GM18868 (cell line): ENCODE data around the gene NR2F1.

Source experiments
- ATAC-seq: cut with Tn5 transposase; IDR thresholded peaks from one replicate; pipeline ENCODE4 v1.9.1; 2021; ENCODE audit warnings: mild to moderate bottlenecking, moderate library complexity; ENCODE audit not compliant: unreplicated experiment

Gene NR2F1

DNA sequence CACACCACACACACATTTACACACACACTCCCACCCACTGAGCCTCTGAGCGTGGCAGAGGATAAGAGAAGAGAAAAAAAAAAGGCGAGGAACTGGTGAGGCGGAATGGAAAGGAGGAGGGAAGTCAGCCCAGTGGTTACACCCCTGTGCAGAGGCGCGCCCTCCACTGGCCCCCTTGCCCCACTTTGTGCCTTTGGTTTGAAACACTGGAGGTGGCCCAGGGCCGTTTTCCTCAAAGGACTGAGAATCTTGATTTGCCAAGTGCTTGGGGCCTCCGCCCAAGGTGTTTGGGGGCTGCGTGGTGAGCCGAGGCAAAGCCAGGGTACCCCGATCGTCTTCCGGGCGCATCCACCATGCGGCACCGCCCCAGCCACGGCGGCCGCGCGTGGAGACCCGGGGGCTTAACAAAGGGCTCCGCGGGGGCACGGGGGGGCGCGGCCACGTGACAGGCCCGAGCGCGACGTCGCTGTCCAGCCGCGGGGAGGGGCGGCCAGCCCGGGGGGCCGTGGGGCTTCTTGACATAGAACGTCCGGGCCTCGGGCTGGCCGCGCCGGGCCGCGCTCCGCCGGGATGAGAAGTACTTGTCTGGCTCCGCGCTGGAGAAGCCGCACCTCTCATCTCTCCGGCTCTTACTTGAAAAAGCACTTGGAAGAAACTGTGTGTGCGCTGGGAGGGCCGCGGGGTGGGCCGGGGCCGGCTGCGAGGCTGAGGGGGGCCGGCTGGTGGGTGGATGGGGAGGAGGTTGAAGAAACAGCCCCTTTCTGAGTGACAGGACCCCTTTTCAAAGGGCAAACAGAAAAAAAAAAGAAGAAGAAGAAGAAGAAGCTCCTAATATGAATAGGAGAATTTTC, 21.0 kb downstream of the NR2F1 start:
- no peak for ATAC-seq

DNA sequence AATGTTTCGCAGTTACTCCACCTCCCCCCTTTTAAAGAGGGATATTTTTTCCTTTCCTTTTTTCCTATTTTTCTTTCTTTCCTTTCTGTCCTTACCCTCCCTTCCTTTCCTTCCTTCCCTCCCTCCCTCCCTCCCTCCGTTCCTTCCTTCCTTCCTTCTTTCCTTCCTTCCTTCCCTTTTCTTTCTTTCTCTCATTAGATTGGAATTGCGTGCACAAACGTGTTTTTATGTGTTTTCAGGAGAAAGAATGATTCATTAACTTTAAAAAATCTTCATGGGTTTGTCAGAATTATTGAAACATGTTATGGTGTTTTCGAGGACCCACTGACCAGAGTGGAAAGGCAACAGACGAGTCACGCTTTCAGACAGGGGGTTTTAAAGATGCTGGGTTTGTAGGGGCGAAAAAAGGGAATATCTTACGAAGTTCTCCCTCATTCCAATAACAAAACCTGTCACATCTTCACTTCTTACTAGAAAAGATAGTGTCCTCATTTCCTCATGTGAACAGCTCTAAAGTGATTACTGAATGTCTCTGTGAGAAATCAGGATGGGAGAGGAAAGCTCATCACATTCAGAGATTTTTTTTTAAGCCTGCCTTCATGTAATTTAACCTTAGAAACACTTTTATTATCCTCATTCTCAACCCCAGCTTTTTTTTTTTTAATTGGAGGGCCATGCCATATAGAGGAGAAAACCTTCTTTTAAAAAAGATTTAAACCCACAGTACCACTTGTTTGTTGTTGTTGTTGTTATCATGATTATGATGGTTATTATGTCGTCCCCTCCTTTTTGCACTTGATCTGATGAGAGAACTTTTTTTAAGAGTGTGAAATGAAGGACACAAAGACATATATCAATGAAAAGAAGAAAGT, 21.9 kb downstream of the NR2F1 start:
- ATAC-seq: no peak

DNA sequence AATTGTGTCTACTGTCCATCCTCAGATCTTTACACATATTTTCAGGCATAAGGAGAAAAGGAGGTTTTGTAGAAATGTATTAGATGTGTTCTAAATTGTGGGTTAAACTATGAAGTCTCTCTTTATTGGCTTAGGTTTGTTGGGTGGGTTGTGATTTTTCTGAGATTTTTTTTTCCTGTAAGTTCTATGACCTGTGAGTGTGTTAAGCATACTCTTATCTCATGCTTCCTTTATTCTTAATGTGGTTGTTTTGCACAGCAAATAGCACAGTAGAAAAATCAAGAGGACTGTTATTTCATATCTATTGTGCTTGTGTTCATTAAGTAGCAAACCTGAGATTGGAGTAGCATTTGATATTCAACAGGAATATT, 23.3 kb downstream of the NR2F1 start:
- ATAC-seq: no peak

DNA sequence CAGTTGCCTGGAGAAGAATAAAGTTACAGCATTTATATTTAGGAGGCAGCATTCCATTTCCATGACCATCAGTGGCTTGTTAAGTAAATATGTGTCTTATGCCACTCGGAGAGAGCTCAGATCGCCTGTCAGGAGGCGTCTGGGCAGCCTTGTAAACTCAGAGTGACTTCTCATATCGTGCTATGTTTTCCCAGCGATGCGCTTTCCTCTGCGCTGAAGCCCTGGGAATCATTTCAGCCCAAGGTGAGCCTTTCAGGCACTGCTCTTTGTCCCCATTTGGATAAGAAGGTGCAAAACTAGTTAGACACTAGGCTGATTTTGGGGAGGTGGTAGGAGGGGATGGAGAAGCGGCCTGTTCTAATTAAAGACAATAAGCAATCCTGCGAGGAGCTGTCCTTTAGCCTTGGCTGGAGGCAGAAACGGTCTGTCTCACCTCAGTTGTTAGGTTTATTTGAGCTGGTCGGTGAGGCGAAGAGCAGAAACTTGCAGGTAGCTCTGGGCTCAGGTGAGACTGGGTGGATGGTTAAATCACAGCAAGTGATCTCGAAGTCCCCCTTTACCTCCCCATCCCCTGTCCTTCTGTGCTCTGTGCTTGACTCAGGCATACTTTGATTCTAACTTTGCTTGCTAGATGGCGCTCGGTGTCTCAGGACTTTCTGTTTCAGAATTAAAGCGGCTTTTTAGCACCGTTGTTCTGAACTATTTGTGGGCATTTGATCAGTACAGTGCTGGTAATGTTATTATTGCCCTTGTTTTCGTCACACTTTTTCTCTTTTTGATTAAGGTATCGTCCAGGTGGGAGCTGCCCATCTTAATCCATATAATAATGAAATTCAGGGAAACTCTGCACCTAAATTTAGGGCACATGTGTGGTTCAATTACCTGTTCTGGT, 24.6 kb downstream of the NR2F1 start:
- ATAC-seq: peak; percentile 80

DNA sequence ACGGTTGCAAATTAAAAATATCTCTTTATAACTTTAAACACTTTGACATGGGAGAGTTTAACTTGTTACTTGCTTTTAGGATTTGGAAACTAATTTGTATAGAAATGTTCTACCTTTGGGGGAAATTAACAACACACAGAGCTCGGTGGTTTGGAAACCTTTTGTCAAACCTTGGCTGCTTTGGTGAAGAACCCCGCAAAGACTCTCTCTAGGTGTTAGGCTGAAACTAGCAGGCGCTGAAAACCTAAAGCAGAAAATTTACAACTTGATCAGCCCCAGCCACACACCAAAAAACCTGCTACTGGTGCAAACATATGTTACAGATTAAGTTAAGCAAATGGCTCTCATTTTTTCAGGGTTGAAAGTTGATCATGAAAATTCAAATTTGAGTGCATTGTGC, 25.8 kb downstream of the NR2F1 start:
- no peak for ATAC-seq

DNA sequence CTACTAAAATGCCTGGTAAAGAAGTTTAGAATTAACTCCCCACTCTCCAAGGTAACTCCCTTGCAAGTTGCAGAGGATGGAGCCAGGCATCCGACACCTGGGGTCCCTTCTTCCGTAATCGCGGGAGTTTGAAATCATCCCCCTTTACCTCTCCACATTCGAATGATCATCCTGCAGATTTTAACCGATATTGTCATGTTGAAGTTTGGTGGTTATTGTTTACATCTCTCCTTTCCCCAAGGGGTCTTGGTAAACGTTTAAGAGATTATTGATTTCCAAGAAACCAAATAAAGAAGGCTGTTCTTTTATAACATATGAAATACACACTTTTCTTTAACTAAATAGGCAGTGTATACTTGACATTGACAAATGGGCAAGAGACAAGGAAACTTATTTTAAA, 26.7 kb downstream of the NR2F1 start:
- ATAC-seq: no peak

DNA sequence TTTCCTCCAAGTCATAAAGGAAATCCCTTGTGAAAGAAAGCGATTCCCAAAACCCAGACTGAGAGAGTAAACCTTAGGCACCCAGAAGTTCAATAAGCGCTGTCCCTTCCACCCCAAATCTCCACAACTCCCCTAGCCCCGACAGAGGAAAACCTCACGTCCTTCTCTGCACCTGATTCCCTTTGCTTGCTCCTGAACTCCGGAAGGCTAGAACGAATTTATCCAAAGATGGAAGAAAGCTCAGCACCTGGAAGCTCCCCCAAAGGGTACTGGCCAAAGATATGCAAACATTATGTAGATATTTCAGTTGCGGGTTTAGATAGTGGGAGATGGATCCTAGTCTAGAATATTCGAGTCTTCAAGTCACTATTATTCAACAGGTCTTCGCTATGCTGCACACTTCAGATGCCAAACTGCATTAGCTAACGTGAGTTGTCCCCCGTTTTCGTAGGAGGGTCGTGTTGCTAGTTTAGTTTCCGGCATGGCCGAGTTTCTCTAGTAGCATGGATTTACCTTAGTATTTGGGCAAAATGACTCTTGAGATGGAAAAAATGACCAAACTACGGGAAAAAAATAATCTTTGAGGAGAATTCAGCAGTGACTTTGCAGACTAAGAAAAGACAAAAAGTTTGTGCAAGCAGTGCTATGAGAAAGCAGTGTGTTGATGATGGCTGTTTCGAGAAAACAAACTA, 27.7 kb downstream of the NR2F1 start:
- no peak for ATAC-seq

DNA sequence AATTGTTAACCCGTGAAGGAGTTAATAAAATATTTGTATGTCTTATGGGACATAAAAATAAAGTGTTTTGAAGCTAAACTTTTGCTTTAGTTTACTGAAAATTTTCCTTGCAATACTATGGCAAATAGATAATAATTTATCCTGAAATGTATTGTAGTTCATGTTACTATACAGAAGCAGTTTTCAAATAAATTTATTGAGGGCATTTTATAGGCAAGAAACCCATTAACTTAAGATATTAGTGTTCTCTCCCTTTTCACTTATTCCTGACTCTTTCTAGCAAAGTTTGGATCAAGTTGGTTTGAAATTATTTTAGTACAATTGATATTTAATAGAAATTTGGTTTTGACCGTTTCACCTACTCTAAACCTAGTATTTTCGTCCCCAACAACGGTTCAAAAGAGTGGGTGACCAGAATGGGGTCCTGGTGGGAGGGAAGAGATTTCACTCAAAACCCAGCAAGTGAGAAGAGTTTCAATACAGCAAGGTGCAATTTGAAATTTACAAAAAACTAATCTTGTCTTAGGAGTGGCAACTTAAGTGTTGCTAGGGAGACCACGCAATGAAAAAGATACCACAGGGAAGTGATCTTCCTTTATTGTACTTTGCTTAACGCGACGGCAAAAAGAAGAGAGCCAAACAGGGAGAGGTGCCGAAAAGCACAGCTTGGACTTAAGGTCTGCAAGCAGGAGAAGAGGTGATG, 28.4 kb downstream of the NR2F1 start:
- no peak for ATAC-seq

DNA sequence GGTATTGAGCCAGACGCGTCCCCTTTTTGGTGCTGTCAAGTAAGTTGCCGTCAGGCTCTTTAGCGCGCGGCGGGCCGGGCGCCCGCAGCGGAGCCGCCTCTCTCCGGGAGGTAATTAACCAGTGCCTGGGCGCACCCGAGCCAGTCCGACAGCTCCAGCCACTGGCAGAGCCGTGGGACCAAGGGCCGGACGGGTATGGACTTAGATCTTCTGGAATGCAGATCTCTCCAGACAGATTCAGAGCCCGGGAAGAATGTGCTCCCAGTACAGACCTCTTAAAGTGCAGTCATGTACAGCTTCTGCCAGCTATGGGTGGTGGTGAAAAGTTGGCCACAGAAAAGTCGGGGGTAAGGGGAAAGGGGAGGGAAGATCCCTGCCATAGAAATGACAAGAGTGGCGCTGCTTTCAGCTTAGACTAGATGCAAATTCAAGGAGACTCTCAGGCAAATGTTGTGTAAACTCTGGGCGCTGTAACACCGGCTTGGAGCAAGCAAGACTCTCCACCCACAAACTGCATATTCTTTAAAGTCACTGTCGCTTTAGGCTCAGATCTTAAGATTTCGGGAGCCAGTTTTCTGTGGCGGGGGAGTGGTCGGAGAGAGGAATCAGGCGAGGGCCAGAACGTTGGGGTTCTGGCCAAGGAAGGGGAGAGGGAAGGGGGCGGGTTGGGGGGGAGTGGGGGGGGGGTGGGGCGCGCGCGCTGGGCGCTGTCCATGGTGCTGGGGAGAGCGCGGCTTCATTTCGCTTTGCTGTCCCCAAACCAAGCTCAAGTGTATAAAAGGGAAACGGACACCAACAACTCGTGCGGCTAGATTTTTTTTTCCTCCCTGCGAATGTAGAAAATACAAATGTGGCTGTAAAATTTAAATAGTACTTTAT, 29.2 kb downstream of the NR2F1 start:
- no peak for ATAC-seq

DNA sequence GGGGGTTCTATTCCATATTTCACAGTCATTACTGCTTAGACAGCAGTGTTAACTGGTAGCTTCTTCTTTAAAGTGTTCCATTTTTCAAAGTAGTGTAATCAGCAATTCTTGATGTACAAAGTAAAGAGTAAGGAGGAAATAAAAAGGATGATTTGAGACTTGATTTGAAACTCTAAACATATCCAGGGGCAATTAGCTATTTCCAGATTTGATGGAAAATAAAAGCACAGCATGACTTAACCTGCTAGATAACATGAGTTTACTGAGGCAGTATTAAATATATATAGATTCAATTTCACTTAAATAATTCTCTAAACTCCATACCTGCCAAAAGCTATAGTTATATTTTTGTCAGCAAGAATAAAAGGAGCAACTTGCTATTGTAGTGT, 29.8 kb downstream of the NR2F1 start:
- ATAC-seq: no peak

DNA sequence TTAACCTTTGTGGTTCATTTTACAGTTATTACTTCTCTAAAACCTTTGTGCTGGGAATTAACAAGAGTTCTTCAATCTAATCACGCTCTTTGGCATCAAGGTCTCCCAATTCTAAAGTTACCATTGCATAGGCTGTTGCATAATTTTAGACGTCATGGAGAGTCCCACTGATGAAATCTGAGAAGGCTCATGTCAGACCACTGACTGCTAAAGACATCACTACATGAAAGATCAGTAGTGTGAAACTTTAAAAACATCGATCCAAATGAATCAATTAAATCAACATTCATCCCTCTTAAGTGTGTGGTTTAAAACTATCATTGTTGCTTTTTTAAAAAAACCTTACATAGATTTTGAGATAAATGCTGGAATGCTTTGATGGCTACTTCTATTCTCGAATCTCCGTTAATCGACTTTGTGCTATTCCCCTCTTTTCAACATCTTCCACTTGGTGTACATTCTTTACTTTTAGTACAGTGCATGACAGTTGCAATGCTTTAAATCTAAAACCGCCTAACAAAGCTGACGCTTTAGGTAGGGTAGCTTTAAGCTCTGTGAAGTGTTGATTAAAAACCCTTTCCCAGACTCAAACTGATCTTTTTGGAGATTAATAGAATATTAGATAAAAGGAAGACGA, 33.6 kb downstream of the NR2F1 start:
- ATAC-seq: no peak

DNA sequence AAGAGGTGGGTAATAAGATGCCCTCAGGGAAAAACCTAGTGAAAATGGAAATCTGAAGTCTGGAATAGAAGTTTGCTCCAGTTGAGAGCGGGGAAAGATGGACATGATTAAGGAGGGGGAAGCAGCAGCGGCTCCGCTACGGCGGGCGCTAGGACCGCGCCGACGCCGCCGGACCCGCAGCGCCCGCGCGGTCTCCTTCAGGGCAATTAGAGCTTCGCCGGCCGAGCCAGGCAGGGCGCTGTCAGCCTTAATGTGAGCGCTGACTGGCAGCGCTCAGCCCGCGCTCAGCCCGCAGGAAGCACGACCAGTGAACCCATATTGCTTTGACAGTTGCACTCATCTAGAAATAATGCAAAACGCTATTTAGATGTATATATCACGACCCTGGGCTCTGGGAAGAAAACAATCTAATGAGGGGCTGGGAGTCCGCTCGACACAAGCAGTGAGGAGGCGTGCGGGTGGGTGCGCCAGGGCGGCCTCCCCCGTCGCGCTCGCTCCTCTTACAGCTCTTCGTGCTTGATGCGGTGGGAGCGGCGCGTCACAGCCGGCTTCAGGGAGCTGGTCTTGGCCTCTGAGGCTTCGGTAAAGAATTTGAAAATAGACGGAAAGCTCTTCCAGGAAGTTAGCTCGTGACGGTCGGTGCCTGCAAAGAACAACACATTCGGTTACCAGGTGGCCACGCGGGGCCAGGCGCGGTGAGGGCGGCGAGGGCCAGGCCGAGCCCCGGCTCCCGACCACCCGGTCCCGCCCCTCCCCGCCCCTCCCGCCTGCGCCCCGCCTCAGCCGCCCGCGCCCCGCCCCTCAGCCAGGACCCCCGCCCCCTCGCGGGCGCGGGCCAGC, 37.7 kb downstream of the NR2F1 start:
- peak; percentile 91 for ATAC-seq

DNA sequence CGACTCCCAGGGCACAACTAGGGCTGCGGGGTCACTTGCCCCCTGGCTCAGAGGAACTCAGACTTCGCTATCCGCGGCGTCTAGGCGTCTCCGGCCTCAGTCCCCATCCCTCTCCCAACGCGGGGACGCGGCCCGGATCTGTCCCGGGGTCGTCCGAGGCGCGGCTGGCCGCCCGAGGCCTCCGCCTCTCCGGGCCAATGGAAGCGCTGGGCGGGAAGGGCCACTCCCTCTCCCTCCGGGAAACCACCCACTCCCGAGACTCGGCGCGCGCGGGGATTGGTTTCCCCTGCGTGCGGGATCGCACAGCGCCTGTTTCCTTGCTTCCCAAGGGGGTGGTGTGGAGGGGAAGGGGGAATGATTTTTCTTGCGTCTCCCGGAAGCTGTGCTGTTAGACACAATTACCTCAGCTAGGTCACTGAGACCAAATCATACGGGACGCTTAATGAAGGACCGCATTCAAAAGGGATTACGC, 38.3 kb downstream of the NR2F1 start:
- peak; percentile 19 for ATAC-seq

DNA sequence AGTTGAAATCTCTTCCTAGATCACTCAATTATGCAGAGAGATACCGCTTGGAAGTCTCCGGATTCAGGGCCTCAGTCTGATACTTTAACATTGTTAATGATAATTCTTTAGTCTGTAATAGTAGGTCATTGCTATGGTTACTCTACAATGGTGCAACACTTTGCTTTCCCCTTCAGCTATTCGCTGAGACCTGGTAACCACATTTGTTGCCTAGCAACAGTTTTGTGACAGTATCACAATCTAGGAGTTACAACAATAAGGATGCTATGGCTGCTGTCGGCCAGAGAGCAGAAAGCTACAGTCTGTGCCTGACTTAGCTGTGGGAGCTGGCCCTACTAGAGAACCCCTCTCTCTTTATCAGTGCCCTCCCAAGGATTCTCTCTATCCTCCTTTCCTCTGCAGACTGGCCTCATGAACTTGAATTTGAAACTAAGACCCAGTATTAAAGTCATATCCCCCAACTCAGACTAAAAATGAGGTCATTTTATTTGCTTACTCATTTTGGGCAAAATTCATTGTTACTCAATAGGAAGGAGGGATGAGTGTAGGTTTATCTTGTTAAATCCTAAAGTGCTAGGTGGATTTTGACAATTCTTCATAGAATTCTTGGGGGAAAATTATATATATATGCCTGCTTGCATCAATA, 39.3 kb downstream of the NR2F1 start:
- ATAC-seq: peak; percentile 30

DNA sequence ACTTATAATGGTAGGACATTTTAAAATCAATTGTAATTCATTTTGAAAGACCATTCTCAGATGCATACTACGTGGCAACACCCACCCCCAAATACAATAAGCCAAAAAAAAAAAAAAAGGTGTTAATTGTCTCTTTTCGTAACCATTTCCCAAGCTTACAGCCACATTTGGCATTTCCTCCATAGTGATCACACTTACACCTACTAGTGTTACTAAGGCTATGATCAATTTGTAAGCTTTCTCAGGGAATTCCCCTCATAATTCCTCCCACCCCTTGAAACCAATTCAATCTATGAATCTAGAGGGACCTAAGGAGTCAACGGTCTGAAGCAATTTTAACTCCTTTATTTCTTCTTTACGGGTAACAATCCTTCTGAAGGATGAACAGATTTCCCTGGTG, 40.1 kb downstream of the NR2F1 start:
- ATAC-seq: no peak

DNA sequence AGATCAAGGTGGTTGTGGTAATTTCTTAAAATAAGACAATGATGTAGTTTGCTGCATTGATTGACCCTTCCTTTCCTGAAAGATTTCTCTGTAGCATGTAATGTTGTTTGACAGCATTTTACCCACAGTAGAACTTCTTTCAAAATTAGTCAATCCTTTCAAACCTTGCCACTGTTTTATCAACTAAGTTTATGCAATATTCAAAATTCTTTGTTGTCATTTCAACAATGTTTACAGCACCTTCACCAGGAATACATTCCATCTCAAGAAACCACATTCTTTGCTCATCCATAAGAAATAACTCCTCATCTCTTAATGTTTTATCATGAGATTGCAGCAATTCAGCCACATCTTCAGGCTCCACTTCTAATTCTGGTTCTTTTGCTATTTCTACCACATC, 43.8 kb downstream of the NR2F1 start:
- ATAC-seq: no peak

DNA sequence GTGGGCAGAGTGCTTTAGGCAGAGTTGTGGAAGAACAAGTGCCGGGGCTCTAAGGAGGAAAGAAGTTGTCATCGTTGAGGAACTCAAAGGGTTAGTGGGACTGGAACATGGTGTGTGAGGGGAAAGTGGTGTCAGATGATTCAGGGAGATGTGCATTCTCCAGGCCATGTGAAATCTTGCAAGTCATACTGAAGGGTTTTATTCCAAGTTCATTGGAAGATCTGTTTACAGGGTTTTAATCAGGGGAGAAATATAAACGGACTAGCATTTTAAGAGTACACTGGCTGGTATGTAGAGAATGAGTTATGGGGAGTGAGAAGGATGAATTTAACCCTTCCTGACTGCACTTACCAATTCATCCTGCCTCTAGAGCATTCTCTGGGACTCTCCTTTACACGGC, 49.3 kb downstream of the NR2F1 start:
- ATAC-seq: no peak
